Fibroblast of skin of scalp (primary cell): ENCODE data around the gene TMEM181.
"Not testable (repeated sequence)": the region's sequence is repeated elsewhere in the genome, so short reads cannot be mapped to it uniquely, and the experiment has no call there.

Source experiments
- DNase-seq: peaks from one replicate; pipeline ENCODE4 v3.0.0-alpha.2; 2013

The TMEM181 gene

GRCh38 chr6:158643836-158644230 lies 83.9 kb downstream of the TMEM181 start:
- no peak for DNase-seq

- peak; percentile 92 for DNase-seq
Observed at GRCh38 chr6:158644231-158645063, 84.6 kb downstream of the TMEM181 start, which contains the start of gene DYNLT1. TSS of gene DYNLT1 (minus strand) at chr6:158644743. CDS start at chr6:158644708, 35 bp downstream.

GRCh38 chr6:158645064-158646022 lies 85.5 kb downstream of the TMEM181 start:
- no peak for DNase-seq

DNA sequence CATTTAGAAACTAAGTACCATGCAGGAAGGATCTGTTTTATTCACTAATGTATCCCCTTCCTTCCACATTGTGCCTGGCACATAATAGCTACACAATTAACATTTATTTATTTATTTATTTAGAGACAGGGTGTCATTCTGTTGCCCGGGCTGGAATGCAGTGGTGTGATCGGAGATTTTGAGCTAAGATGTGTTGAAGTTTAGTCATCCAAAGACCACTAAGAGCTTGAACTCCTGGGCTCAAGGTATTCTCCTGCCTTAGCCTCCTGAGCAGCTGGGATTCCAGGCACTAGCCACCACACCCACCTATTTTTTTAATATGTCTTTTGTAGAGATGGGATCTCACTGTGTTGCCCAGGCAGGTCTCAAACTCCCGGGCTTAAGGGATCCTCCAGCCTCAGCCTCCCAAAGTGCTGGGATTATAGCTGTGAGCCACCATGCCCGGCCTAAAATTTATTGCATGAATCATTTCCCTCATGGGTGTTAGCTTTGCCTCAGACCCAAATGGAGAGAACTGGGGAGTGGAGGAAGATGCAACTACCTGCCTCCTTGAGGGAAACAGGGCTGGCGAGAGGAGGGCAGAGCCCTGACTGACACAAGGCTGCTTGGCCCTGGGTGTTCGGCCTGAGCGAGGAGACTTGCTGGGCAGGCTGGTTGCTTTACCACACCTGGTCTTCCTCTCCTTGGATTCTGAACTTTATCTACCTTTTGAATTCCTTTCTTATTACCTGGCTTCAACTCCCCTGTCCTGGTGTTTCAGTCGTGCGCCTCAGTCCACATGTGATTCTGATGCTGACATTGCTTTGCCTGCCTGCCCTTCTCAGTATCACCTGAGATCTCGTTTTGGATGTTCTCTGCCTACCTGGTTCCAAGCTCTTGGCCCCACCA lies 86.4 kb downstream of the TMEM181 start:
- DNase-seq, result no peak

- DNase-seq, result peak; percentile 45
Observed at GRCh38 chr6:158647501-158647900, 87.6 kb downstream of the TMEM181 start.

- peak; percentile 93 for DNase-seq
Observed at GRCh38 chr6:158648682-158649131, 88.8 kb downstream of the TMEM181 start.

DNA sequence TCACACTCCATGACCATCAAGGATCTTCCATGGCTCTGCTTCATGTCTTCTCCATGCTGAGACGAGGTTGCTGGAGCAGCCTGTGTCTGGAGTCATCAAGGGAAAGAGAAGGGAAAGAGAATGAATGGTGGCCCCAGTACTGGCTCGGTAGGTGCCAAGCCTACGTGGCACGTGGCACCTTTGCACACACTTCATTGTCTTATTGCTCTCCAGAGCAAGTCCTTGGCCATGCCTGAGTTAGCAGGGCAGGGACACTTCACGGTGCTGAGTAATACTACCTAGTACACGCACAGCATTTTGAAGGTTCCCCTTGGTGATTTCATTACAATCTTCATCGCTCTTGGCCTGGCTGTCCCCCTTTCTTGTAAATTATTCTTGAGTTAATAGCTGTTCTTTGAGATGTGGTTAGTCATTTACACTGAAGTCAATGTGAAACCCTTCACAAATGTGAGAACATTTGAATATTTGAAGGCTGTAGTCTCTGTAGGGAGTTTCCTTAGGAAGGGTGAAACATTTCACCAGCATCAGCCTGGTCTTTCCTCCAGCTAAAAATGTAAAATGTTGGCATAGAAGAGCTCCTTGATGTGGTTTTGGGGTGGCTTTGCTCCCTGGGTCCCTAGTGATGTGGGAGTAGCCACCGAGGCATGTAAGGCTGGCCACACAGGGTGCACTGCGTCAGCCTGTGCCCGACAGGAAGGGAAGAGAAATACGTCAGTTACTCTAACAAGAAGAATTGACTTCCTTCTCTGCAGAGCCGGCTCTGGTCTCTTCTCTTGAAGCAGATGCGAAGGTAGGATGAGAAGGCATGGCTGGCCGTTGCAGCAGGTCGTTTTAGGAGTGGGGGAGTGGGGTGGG lies 89.6 kb downstream of the TMEM181 start, which contains the start of gene SYTL3:
Gene SYTL3, plus strand, starts transcription at position 766 of the 855 bp plus-strand sequence. CDS start 13,215 bp downstream, outside the sequence.
- peak; percentile 89 for DNase-seq

DNA sequence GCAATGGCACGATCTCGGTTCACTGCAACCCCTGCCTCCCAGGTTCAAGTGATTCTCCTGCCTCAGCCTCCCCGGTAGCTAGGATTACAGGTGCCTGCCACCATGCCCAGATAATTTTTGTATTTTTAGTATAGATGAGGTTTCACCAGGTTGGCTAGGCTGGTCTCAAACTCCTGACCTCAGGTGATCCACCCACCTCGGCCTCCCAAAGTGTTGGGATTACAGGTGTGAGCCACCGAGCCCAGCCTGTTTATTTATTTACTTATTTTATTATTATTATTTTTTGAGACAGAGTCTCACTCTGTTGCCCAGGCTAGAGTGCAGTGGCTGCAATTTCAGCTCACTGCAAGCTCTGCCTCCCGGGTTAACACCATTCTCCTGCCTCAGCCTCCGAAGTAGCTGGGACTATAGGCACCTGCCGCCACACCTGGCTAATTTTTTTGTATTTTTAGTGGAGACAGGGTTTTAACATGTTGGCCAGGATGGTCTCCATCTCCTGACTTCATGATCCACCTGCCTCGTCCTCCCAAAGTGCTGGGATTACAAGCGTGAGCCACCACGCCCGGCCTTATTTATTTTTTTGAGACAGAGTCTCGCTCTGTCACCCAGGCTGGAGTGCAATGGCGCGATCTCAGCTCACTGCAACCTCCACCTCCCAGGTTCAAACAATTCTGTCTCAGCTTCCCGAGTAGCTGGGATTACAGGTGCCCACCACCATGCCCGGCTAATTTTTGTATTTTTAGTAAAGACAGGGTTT lies 92.3 kb downstream of the TMEM181 start:
- DNase-seq, result not testable (repeated sequence)

DNA sequence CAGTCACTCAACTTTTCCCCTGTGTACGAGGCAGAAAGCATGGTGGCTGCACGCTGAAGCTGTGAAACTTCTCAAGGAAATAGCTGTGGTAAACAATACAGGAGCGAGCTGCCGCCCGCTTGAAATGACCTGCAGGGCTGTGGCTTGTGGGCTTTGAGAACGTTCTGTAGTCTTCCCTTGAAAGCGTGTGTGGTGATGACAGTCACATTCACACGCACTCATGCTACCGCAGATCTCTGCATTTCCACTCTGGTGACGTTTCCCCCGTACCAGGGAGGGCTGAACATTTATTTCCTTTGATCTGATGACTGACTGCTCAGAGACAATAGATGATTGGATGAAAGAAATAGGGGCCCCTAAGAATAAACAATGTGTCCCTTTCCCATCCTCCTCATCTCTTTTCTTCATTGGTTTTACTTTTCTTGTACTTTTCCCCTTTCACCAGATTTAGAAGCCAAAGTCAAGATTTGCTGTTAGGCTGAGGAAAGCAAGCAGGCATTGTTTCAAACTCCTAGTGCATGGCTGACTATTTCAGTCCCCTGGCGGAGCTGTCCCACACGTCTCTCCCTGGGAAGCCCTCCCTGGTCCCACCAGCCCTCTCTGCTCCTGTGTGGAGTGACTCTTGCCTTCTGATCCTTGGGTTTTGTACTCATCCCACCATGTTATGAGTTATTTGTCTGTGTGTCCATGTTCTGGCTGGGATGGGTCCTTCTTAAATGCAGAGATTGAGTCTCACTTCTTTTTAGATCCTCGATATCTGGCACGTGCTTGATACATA lies 93.9 kb downstream of the TMEM181 start:
- DNase-seq, result peak; percentile 66

GRCh38 chr6:158654498-158654897 lies 94.6 kb downstream of the TMEM181 start:
- DNase-seq, result peak; percentile 88

DNA sequence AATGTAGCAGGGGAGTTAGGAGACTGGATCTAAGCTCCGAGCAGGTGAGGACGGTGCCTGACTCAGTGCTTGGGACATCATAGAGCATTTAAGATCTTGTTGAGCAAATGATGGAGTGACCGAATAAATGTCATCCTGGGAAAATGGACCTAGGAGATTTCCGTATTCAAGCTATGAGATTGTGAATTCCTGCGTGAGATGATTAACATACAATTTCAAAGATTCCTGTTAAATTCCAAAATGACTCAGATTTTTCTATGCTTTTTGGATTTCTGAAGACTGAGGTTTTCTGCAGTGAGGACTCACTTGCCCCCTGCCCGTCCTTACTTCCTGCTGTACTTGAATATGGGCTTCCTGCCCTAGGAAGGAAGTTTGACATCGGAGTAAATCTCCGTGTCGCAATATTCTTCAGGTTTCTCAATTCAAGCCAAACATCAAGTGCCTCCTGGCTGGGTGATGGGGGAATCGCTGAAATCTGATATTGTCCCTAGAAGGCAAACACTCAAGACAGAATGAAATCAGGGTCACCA lies 95.1 kb downstream of the TMEM181 start:
- peak; percentile 77 for DNase-seq

DNA sequence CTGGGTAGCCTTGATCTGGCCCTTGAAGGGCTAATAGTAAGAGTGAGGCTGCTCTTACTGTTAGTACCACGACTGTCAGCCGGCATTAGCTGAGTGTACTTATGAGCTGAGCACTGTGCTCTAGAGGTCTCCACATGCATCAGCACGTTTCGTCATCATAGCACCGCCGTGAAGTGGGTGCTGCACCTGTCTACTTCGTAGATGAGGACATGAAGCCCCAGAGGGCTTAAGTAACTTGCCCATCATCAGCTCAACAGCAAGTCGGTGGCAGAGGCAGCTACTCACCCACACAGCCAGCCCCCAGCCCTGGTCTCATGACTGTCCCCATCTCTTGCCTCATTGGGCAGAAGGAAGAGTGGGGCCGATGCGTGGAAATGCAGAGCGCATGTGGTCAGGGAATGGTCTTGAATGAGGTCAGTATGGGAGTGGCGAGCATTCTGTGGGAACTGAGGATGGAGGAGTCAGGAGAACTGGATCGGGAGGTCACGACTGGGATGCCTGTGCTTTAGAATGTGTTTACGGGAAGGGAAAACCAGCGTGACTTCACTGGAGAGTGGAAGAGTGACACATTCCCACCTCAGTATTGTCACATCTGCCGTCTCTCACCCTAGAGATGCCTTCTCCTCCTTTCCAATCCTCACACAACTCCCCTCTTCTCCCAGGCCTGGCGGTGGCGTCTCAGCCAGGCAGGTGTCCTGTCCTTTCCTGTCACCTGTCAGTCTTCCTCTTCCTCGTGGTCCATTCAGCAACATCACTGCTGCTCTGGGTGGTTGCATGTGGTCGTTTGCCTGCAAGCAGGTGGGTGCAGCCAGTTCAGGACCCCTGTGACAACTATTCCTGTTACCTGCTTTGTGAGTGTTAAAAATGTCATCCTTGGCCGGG lies 95.9 kb downstream of the TMEM181 start:
- DNase-seq, result no peak

GRCh38 chr6:158656986-158657385 lies 97.1 kb downstream of the TMEM181 start:
- peak; percentile 44 for DNase-seq

GRCh38 chr6:158660333-158660754 lies 100.5 kb downstream of the TMEM181 start:
- DNase-seq, result no peak

DNA sequence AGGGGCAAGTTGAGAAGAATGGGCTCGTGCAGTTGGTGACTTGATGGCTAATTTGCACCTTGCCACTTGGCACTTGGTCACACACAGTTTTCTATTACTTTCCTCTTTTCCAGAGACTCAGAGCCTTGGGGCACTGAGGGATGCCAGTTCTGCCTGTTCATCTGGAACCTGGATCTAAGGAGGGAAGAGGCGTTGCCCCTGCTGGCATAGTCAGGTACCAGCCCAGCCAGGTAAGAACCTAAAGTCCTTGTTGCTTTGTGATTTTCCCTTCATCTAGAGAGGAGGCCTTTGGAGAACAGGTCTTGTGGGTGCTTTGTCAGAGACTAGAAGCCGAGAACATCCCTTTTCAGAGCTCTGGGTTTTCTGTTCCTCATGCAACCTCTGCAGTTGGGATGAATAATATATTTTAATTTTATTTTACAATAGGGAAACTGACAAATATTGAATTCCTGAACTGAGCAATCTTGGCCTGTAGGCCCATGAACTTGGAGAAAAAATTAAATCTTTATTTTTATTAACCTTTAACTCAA lies 101.3 kb downstream of the TMEM181 start:
- DNase-seq, result no peak

- DNase-seq, result no peak
Observed at GRCh38 chr6:158662607-158662953, 102.7 kb downstream of the TMEM181 start.

DNA sequence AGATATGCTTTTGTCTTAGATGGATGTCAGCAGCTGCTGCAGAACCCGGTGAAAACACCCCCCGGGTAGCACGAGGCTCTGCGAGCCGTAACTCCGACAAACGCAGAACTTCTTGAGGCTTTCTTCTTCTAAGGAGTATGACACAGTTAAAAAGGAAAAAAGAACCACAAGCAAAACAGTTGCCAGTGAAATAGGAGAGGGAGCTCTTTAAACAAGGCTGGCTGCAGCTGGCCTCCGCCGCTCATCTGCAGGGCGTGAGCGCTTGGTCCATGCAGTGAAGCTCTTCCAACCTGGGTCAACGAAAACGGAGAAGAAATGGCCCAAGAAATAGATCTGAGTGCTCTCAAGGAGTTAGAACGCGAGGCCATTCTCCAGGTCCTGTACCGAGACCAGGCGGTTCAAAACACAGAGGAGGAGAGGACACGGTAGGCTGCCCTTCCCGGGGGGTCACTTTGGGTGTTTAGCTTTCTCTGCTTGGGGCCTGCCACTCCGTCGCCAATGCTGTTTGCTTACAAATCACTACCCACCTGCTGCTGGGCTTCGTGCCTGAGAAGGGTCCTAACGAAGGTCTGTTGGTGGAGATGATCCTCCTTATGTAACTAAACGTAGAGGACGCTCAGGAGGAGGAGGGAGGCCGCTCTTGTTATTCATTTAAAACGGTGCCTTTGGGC lies 103.2 kb downstream of the TMEM181 start:
- no peak for DNase-seq
